ENCODE results near the gene SUV39H1. TPM values are rescaled to one million over a fixed set of nuclear protein-coding genes. Genes with fewer than 3 reads are reported as not detected.
A peak's percentile ranks its signal among the peaks of the same experiment; 100 is the strongest.

Gene SUV39H1
- total RNA-seq, 2 donors from 2014 or later, result 7.8 to 10.6 TPM

GRCh38 chrX:48741834-48742233 is 45.3 kb downstream of the SUV39H1 start:
- no peak overlapping the region for H3K27ac Mint-ChIP-seq
- Histone ChIP-seq H3K4me3 (ENCODE audit: low read length) (no peak overlapping the region), H3K9me3 (ENCODE audit: control insufficient read depth, low read length) (no peaks in the 10 kb centered on the region), H3K36me3 (ENCODE audit: control insufficient read depth, insufficient read depth, low read length) (no peaks in the 10 kb centered on the region), H3K4me1 (ENCODE audit: control insufficient read depth, insufficient read depth, low read length) (no peaks in the 10 kb centered on the region), H3K9ac (ENCODE audit: extremely low read depth, low read length, poor library complexity, severe bottlenecking) (no peak overlapping the region), H3K27me3 (ENCODE audit: control insufficient read depth, insufficient read depth, low read length, poor library complexity, severe bottlenecking) (no peaks in the 10 kb centered on the region), H3K27ac (ENCODE audit: low read depth, low read length) (no peak overlapping the region)
- H3K4me3 Mint-ChIP-seq, result no peak overlapping the region
- peaks cover 59% of the 10 kb centered on the region for H3K9me3 Mint-ChIP-seq
- TF ChIP-seq, protein P1, sequence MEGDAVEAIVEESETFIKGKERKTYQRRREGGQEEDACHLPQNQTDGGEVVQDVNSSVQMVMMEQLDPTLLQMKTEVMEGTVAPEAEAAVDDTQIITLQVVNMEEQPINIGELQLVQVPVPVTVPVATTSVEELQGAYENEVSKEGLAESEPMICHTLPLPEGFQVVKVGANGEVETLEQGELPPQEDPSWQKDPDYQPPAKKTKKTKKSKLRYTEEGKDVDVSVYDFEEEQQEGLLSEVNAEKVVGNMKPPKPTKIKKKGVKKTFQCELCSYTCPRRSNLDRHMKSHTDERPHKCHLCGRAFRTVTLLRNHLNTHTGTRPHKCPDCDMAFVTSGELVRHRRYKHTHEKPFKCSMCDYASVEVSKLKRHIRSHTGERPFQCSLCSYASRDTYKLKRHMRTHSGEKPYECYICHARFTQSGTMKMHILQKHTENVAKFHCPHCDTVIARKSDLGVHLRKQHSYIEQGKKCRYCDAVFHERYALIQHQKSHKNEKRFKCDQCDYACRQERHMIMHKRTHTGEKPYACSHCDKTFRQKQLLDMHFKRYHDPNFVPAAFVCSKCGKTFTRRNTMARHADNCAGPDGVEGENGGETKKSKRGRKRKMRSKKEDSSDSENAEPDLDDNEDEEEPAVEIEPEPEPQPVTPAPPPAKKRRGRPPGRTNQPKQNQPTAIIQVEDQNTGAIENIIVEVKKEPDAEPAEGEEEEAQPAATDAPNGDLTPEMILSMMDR (conservative IDR thresholded peaks at IDR 0.05), result no peak
- H3K27me3 Mint-ChIP-seq (ENCODE audit: insufficient read depth), result no peaks in the 10 kb centered on the region
- WGBS, 2 experiments (ENCODE audit: insufficient coverage in 1 of 2, insufficient read length in 1 of 2), result 99 to 100% methylated on average over 1 to 8 of the region's 8 CpGs
- DNase-seq, result no peak
- H3K36me3 Mint-ChIP-seq (ENCODE audit: low read depth), result no peaks in the 10 kb centered on the region
- peaks cover 5% of the 10 kb centered on the region for H3K4me1 Mint-ChIP-seq

DNA sequence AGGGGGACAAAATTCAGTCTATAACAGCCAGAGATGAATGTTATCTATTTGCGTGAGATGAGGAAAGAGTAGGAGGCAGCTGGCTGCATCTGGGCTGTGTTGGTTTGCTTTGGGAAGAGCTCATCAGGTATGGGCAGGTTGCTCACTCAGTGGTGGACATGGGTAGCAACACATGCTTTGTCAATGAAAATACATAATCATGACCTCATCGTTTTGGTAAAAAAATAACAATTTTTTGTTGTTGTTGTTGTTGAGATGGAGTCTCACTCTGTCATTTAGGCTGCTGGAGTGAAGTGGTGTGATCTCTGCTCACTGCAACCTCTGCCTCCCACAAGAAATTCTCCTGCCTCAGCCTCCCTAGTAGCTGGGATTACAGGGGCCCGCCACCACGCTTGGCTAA is 48.7 kb downstream of the SUV39H1 start:
- TF ChIP-seq, protein P1 (conservative IDR thresholded peaks at IDR 0.05), result no peak
- Histone ChIP-seq H3K4me1 (ENCODE audit: control insufficient read depth, insufficient read depth, low read length) (no peaks in the 10 kb centered on the region), H3K4me3 (ENCODE audit: low read length) (no peak overlapping the region), H3K27ac (ENCODE audit: low read depth, low read length) (no peak overlapping the region), H3K9me3 (ENCODE audit: control insufficient read depth, low read length) (no peaks in the 10 kb centered on the region), H3K27me3 (ENCODE audit: control insufficient read depth, insufficient read depth, low read length, poor library complexity, severe bottlenecking) (no peaks in the 10 kb centered on the region), H3K36me3 (ENCODE audit: control insufficient read depth, insufficient read depth, low read length) (no peaks in the 10 kb centered on the region), H3K9ac (ENCODE audit: extremely low read depth, low read length, poor library complexity, severe bottlenecking) (no peak overlapping the region)
- DNase-seq, result no peak
- WGBS, 2 experiments (ENCODE audit: insufficient coverage in 1 of 2, insufficient read length in 1 of 2), result 87% methylated on average over 3 of the region's 4 CpGs; no CpG with 5 or more reads in 1 of the 2 experiments
- H3K4me3 Mint-ChIP-seq, result no peak overlapping the region
- H3K27me3 Mint-ChIP-seq (ENCODE audit: insufficient read depth), result no peaks in the 10 kb centered on the region
- H3K4me1 Mint-ChIP-seq, result no peaks in the 10 kb centered on the region
- H3K27ac Mint-ChIP-seq, result no peak overlapping the region
- peaks cover 56% of the 10 kb centered on the region for H3K9me3 Mint-ChIP-seq
- no peaks in the 10 kb centered on the region for H3K36me3 Mint-ChIP-seq (ENCODE audit: low read depth)

DNA sequence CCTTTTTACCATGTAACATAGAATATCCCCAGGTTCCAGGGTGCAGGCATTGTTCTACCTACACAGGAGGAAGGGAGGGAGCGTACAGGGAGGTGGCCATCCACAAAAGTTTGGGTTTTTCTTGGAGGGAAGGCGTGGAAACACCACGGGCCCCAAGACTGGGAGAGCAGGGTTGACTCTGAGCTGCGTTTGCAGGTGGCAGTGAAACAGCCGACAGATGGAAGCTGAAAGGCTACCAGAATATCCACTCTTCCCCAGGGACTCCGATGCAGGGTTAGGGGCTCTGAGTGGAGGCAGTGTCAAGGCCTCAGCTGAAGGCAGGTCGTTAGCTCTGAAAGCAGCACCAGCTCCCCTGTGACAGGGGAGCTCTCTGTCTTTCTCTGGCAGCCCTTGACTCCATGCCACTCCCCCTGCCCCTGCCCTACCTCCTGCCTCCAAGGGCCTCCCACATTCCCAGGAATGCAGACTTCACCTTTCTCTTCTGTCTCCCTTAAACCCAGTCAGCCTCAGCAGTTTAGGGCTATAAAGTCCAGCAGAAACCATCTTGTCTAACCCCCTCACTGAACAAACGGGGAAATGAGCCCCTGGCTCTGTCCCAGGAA is 51.0 kb downstream of the SUV39H1 start:
- Histone ChIP-seq H3K27ac (ENCODE audit: low read depth, low read length) (no peak overlapping the region), H3K36me3 (ENCODE audit: control insufficient read depth, insufficient read depth, low read length) (no peaks in the 10 kb centered on the region), H3K27me3 (ENCODE audit: control insufficient read depth, insufficient read depth, low read length, poor library complexity, severe bottlenecking) (no peaks in the 10 kb centered on the region), H3K9me3 (ENCODE audit: control insufficient read depth, low read length) (no peaks in the 10 kb centered on the region), H3K4me1 (ENCODE audit: control insufficient read depth, insufficient read depth, low read length) (no peaks in the 10 kb centered on the region), H3K9ac (ENCODE audit: extremely low read depth, low read length, poor library complexity, severe bottlenecking) (no peak overlapping the region), H3K4me3 (ENCODE audit: low read length) (no peak overlapping the region)
- Mint-ChIP-seq H3K9me3 (peaks cover 55% of the 10 kb centered on the region), H3K4me3 (no peak overlapping the region), H3K4me1 (no peaks in the 10 kb centered on the region), H3K27ac (no peak overlapping the region), H3K27me3 (ENCODE audit: insufficient read depth) (no peaks in the 10 kb centered on the region), H3K36me3 (ENCODE audit: low read depth) (no peaks in the 10 kb centered on the region)
- 80 to 86% methylated on average over 1 to 6 of the region's 8 CpGs for WGBS, 2 experiments (ENCODE audit: insufficient coverage in 1 of 2, insufficient read length in 1 of 2)
- DNase-seq, result peak; percentile 46
- TF ChIP-seq, protein P1 (conservative IDR thresholded peaks at IDR 0.05), result no peak
